ENCODE results near the gene ADARB2. TPM values are rescaled to one million over a fixed set of nuclear protein-coding genes. Genes with fewer than 3 reads are reported as not detected.

Gene ADARB2
- total RNA-seq, 1 experiment from 2014 or later: not detected

GRCh38 chr10:1602037-1602484, 135.3 kb downstream of the ADARB2 start:
- TF ChIP-seq CTCF (IDR thresholded peaks at IDR 0.05; ENCODE audit: unreplicated experiment): no peak
- Mint-ChIP-seq H3K27ac (ENCODE audit: unreplicated experiment) (no peak overlapping the region), H3K9me3 (ENCODE audit: low read depth, unreplicated experiment) (peaks cover 6% of the 10 kb centered on the region), H3K36me3 (ENCODE audit: insufficient read depth, unreplicated experiment) (no peaks in the 10 kb centered on the region), H3K4me1 (ENCODE audit: low read depth, unreplicated experiment) (no peaks in the 10 kb centered on the region), H3K27me3 (ENCODE audit: unreplicated experiment) (peaks cover 33% of the 10 kb centered on the region), H3K4me3 (ENCODE audit: low read depth, unreplicated experiment) (no peak overlapping the region)
- intact Hi-C loops (cut with micrococcal nuclease; ENCODE audit: unreplicated experiment): no loop called here
- CTCF ChIA-PET: no interaction called here
- BruUV-seq (replicated peaks): no TSS peak
- no peak for DNase-seq

- no peak overlapping the region for H3K27ac Mint-ChIP-seq (ENCODE audit: unreplicated experiment)
- H3K4me1 Mint-ChIP-seq (ENCODE audit: low read depth, unreplicated experiment): no peaks in the 10 kb centered on the region
- H3K9me3 Mint-ChIP-seq (ENCODE audit: low read depth, unreplicated experiment): peaks cover 9% of the 10 kb centered on the region
- DNase-seq: no peak
- no TSS peak for BruUV-seq (replicated peaks)
- peaks cover 40% of the 10 kb centered on the region for H3K27me3 Mint-ChIP-seq (ENCODE audit: unreplicated experiment)
- no peaks in the 10 kb centered on the region for H3K36me3 Mint-ChIP-seq (ENCODE audit: insufficient read depth, unreplicated experiment)
- no peak for TF ChIP-seq CTCF (IDR thresholded peaks at IDR 0.05; ENCODE audit: unreplicated experiment)
- no peak overlapping the region for H3K4me3 Mint-ChIP-seq (ENCODE audit: low read depth, unreplicated experiment)
- CTCF ChIA-PET: no interaction called here
- intact Hi-C loops (cut with micrococcal nuclease; ENCODE audit: unreplicated experiment): no loop called here
Measured at GRCh38 chr10:1601406-1601805, 135.9 kb downstream of the ADARB2 start.

GRCh38 chr10:1600861-1601260, 136.5 kb downstream of the ADARB2 start:
- no peaks in the 10 kb centered on the region for H3K4me1 Mint-ChIP-seq (ENCODE audit: low read depth, unreplicated experiment)
- no peak for DNase-seq
- H3K36me3 Mint-ChIP-seq (ENCODE audit: insufficient read depth, unreplicated experiment): no peaks in the 10 kb centered on the region
- H3K27ac Mint-ChIP-seq (ENCODE audit: unreplicated experiment): no peak overlapping the region
- intact Hi-C loops (cut with micrococcal nuclease; ENCODE audit: unreplicated experiment): no loop called here
- no TSS peak for BruUV-seq (replicated peaks)
- H3K9me3 Mint-ChIP-seq (ENCODE audit: low read depth, unreplicated experiment): peaks cover 12% of the 10 kb centered on the region
- peaks cover 45% of the 10 kb centered on the region for H3K27me3 Mint-ChIP-seq (ENCODE audit: unreplicated experiment)
- CTCF ChIA-PET: no interaction called here
- TF ChIP-seq CTCF (IDR thresholded peaks at IDR 0.05; ENCODE audit: unreplicated experiment): no peak
- no peak overlapping the region for H3K4me3 Mint-ChIP-seq (ENCODE audit: low read depth, unreplicated experiment)

GRCh38 chr10:1598393-1599153, 138.8 kb downstream of the ADARB2 start:
- Mint-ChIP-seq H3K27ac (ENCODE audit: unreplicated experiment) (no peak overlapping the region), H3K36me3 (ENCODE audit: insufficient read depth, unreplicated experiment) (no peaks in the 10 kb centered on the region), H3K27me3 (ENCODE audit: unreplicated experiment) (peaks cover 29% of the 10 kb centered on the region), H3K4me3 (ENCODE audit: low read depth, unreplicated experiment) (no peak overlapping the region), H3K9me3 (ENCODE audit: low read depth, unreplicated experiment) (peaks cover 12% of the 10 kb centered on the region), H3K4me1 (ENCODE audit: low read depth, unreplicated experiment) (no peaks in the 10 kb centered on the region)
- CTCF ChIA-PET: no interaction called here
- TF ChIP-seq CTCF (IDR thresholded peaks at IDR 0.05; ENCODE audit: unreplicated experiment): no peak
- no TSS peak for BruUV-seq (replicated peaks)
- DNase-seq: no peak
- intact Hi-C loops (cut with micrococcal nuclease; ENCODE audit: unreplicated experiment): no loop called here

All from Calu3 (cell line).